GM12878 (cell line): ENCODE data around the gene MRS2. TPM values are rescaled to one million over a fixed set of nuclear protein-coding genes. Genes with fewer than 3 reads are reported as not detected.

ENCODE experiments used
- ATAC-seq: fragments of 200-7000 bp; cut with Tn5 transposase; 3 replicates; pipeline ENCODE4 v1.9.1; 2020; ENCODE audit warnings: mild to moderate bottlenecking, moderate library complexity
- BruUV-seq: library from RNA; stranded (reverse); fragments of 400-500 nt; replicated peaks from 2 replicates; lab custom pipeline; 2021; lab: Mats Ljungman, UMichigan
- CTCF ChIA-PET: fragments of 300-600 bp; sonication (Branson Sonifier 250); formaldehyde crosslinking; extraction: SDS; loops from one replicate; lab custom pipeline; 2021; ENCODE audit warnings: inconsistent platforms; lab: Yijun Ruan, JAX
- POLR2A ChIA-PET: fragments of 350-600 bp; formaldehyde crosslinking; extraction: SDS; loops from one replicate; lab custom pipeline; 2021; ENCODE audit warnings: inconsistent platforms; lab: Charles Lee
- RAD21 ChIA-PET: fragments of 300-600 bp; sonication (Branson Sonifier 250); formaldehyde crosslinking; loops from one replicate; lab custom pipeline; 2023; ENCODE audit warnings: antibody characterized with exemption; ENCODE audit not compliant: unreplicated experiment; lab: Charles Lee
- SMC1A ChIA-PET: fragments of 300-600 bp; sonication (Branson Sonifier 250); formaldehyde crosslinking; loops from one replicate; lab custom pipeline; 2023; ENCODE audit not compliant: unreplicated experiment, uncharacterized antibody; lab: Charles Lee
- DNase-seq: peaks from one replicate; pipeline ENCODE4 v3.0.0-alpha.2; 2011; ENCODE audit warnings: low read depth, low spot score
- FAIRE-seq: peaks from 3 replicates; lab custom pipeline; 2011; peaks lifted over from hg19 to GRCh38; lab: Jason Lieb, UNC
- H2AFZ ChIP-seq: 2 replicates; pipeline ENCODE4 v1.6.0; 2011; ENCODE audit warnings: low read depth, low read length, control low read depth; ENCODE audit not compliant: control insufficient read depth
- H3K27ac ChIP-seq: 2 replicates; pipeline ENCODE4 v1.5.1; 2011; ENCODE audit warnings: control low read depth; ENCODE audit not compliant: control insufficient read depth, insufficient read depth
- H3K27me3 ChIP-seq, 2 experiments: replicated peaks in 1 of 2; 2 replicates each; pipeline versions ENCODE4 v1.6.0 to v1.6.1; 2011; ENCODE audit warnings: low read length in 1 of 2; ENCODE audit not compliant: control insufficient read depth in 2 of 2, insufficient read depth in 2 of 2
- H3K36me3 ChIP-seq, 2 experiments: 2 replicates each; pipeline ENCODE4 v1.5.1; 2011; ENCODE audit warnings: low read length in 1 of 2; ENCODE audit not compliant: control insufficient read depth in 2 of 2, insufficient read depth in 2 of 2
- H3K4me1 ChIP-seq: 2 replicates; pipeline ENCODE4 v1.6.1; 2011; ENCODE audit warnings: mild to moderate bottlenecking, low read length, moderate library complexity, mixed read lengths; ENCODE audit not compliant: control insufficient read depth, insufficient read depth
- H3K4me2 ChIP-seq: 2 replicates; pipeline ENCODE4 v1.6.0; 2011; ENCODE audit warnings: control low read depth; ENCODE audit not compliant: control insufficient read depth, insufficient read depth
- H3K4me3 ChIP-seq: fragments of 200-600 bp; sonication (generic); 2 replicates; pipeline ENCODE4 v1.5.1; 2016
- H3K79me2 ChIP-seq: 2 replicates; pipeline ENCODE4 v1.6.0; 2011; ENCODE audit warnings: low read length; ENCODE audit not compliant: control insufficient read depth, insufficient read depth
- H3K9ac ChIP-seq: 2 replicates; pipeline ENCODE4 v1.8.0; 2011; ENCODE audit warnings: low read length, control low read depth, mixed read lengths; ENCODE audit not compliant: control insufficient read depth, insufficient read depth
- H3K9me3 ChIP-seq: replicated peaks from 3 replicates; pipeline ENCODE4 v1.5.1; 2011; ENCODE audit warnings: mild to moderate bottlenecking, low read length; ENCODE audit not compliant: control insufficient read depth, insufficient read depth
- H4K20me1 ChIP-seq: 2 replicates; pipeline ENCODE4 v1.6.0; 2011; ENCODE audit not compliant: control insufficient read depth, insufficient read depth
- ASH2L ChIP-seq: fragments of 300-600, 200-600 bp; sonication (generic); IDR thresholded peaks from 2 replicates; pipeline ENCODE4 v1.6.1; 2017; ENCODE audit warnings: low read depth, mild to moderate bottlenecking, borderline replicate concordance
- CREB1 ChIP-seq: IDR thresholded peaks from 2 replicates; pipeline ENCODE4 v1.6.1; 2012; ENCODE audit warnings: low read depth, mild to moderate bottlenecking, inconsistent platforms
- ESRRA ChIP-seq: IDR thresholded peaks from 2 replicates; pipeline ENCODE4 v1.6.1; 2012; ENCODE audit warnings: mild to moderate bottlenecking, low read length, improper control_type of control experiment
- FOS ChIP-seq: IDR thresholded peaks from 3 replicates; pipeline ENCODE4 v1.6.1; 2011; ENCODE audit warnings: borderline replicate concordance; ENCODE audit not compliant: insufficient read length; ENCODE audit errors: extremely low read depth
- FOXK2 ChIP-seq: fragments of 450-650 bp; IDR thresholded peaks from 2 replicates; pipeline ENCODE4 v1.6.1; 2017; ENCODE audit warnings: mild to moderate bottlenecking, moderate library complexity
- KAT2A ChIP-seq: conservative IDR thresholded peaks from 2 replicates; pipeline ENCODE4 v1.6.1; 2011; ENCODE audit warnings: low read depth, low read length; ENCODE audit not compliant: control insufficient read depth
- MEF2A ChIP-seq: IDR thresholded peaks from 2 replicates; pipeline ENCODE4 v1.6.1; 2011; ENCODE audit warnings: low read depth, mild to moderate bottlenecking, low read length, moderate library complexity; ENCODE audit not compliant: insufficient read depth
- MTA3 ChIP-seq: IDR thresholded peaks from 2 replicates; pipeline ENCODE4 v1.6.1; 2012; ENCODE audit warnings: low read length, inconsistent platforms, borderline replicate concordance
- SMAD5 ChIP-seq: IDR thresholded peaks from 2 replicates; pipeline ENCODE4 v1.6.1; 2016; ENCODE audit warnings: antibody characterized with exemption, low read depth
- SMC3 ChIP-seq: IDR thresholded peaks from 2 replicates; pipeline ENCODE4 v1.6.1; 2011; ENCODE audit warnings: low read length, improper control_type of control experiment, borderline replicate concordance
- STAT1 ChIP-seq: fragments of 450-650 bp; conservative IDR thresholded peaks from 2 replicates; pipeline ENCODE4 v1.6.1; 2014; ENCODE audit warnings: antibody characterized with exemption, mild to moderate bottlenecking
- TCF7 ChIP-seq: IDR thresholded peaks from 2 replicates; pipeline ENCODE4 v1.6.1; 2014; ENCODE audit warnings: antibody characterized with exemption, borderline replicate concordance
- ZBTB40 ChIP-seq: fragments of 450-650 bp; IDR thresholded peaks from 2 replicates; pipeline ENCODE4 v1.6.1; 2016; ENCODE audit warnings: mild to moderate bottlenecking, moderate library complexity, borderline replicate concordance
- ZNF207 ChIP-seq: fragments of 450-650 bp; IDR thresholded peaks from 2 replicates; pipeline ENCODE4 v1.6.1; 2014; ENCODE audit warnings: antibody characterized with exemption, mild to moderate bottlenecking, borderline replicate concordance
- ZSCAN29 ChIP-seq: fragments of 450-650 bp; IDR thresholded peaks from 2 replicates; pipeline ENCODE4 v1.6.1; 2017; ENCODE audit warnings: mild to moderate bottlenecking, moderate library complexity
- WGBS: methylation state at CpG from one replicate; pipeline ENCODE4 v1.1.6; 2016; ENCODE audit warnings: low lambda C conversion rate; ENCODE audit not compliant: insufficient replicate concordance, insufficient coverage; ENCODE audit errors: missing lambda C conversion rate; 5-methylcytosine and 5-hydroxymethylcytosine counted together
- in situ Hi-C: fragments of 300-500 bp; cut with MboI; formaldehyde crosslinking; loops from 9 replicates; pipeline ENCODE4 v1.14.3; 2018; ENCODE audit warnings: mixed read lengths
- intact Hi-C: fragments of 100-400 bp; cut with micrococcal nuclease; formaldehyde crosslinking; loops from one replicate; pipeline ENCODE4 v1.14.2; 2022; ENCODE audit not compliant: unreplicated experiment
- polyA plus RNA-seq, 11 experiments: library from polyadenylated mRNA; depleted of rRNA in 4 of 11; unstranded in 6 of 11; stranded (reverse) in 5 of 11; fragments of >200 nt; fragmentation: Nextera tagmentation in 4 of 11; fragmentation: Illumina TruSeq in 1 of 11; extraction: Ambion mirVana in 4 of 11; extraction: Trizol in 1 of 11; gene quantifications; 1 replicate in 1 of 11; 2 replicates in 10 of 11; pipeline versions ENCODE4 v1.2.1 to v1.2.3, GENCODE V29; 2011 to 2016; ENCODE audit warnings: inconsistent platforms in 2 of 11, missing spikeins in 2 of 11, low read depth in 1 of 11
- total RNA-seq, 4 experiments: library from RNA; depleted of rRNA in 3 of 4; stranded (reverse); fragments of >200 nt in 3 of 4; fragmentation: Illumina TruSeq in 1 of 4; extraction: Trizol in 1 of 4; gene quantifications; 2 replicates each; pipeline versions ENCODE4 v1.2.1 to v1.2.3, GENCODE V29; 2013 to 2021

The MRS2 gene
- total and polyA plus RNA-seq, 10 of the 15 experiments (the other 5 are each of a cell fraction or from before 2014, with no cell fraction given): 7.5 to 29.9 (median 24.2) TPM

DNA sequence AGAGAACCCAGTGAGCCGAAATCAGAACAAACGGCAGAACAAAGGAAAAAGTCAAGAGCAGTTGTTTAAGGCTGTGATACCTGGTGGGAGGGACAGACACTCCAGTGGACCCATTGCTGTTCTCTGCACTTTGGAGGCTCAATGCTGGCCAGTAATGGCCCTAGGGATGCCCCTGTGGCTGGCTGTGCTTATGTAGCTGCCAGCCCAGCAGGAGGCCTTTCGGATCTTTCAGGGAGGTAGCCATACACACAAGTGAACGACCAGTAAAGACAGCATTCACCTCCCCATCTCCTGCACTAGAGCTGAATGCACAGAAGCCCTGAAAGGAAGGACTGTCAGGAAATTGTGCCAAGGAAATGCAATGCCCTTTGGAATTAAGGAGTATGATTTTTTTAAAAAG is 52.3 kb downstream of the MRS2 start:
- Histone ChIP-seq H3K9ac (no peak overlapping the region), H3K36me3 (no peaks in the 10 kb centered on the region), H3K4me1 (no peaks in the 10 kb centered on the region), H4K20me1 (no peaks in the 10 kb centered on the region), H3K4me3 (no peak overlapping the region), H3K27ac (no peak overlapping the region), H2AFZ (no peak overlapping the region), H3K9me3 (no peaks in the 10 kb centered on the region), H3K27me3 (no peaks in the 10 kb centered on the region), H3K79me2 (no peaks in the 10 kb centered on the region), H3K4me2 (no peak overlapping the region)
- ChIA-PET CTCF (interaction anchor here (0.7 kb wide), 1 partner anchor 34 kb away, joined by 3 read pairs; no protein-coding TSS in a partner anchor), RAD21 (no interaction called here), SMC1A (no interaction called here), POLR2A (no interaction called here)
- intact Hi-C loops: no loop called here
- DNase-seq: no peak
- no peak for FAIRE-seq
- TF ChIP-seq FOS: no peak
- 75% methylated on average over 4 of the region's 4 CpGs for WGBS
- ATAC-seq: no peak
- BruUV-seq: no TSS peak
- in situ Hi-C loops: no loop called here

GRCh38 chr6:24458134-24458533 is 55.4 kb downstream of the MRS2 start:
- ChIA-PET RAD21 (no interaction called here), SMC1A (interaction anchor here (1.0 kb wide), 1 partner anchor 14 kb away, joined by 3 read pairs; no protein-coding TSS in a partner anchor), POLR2A (no interaction called here), CTCF (no interaction called here)
- no peak overlapping the region for H3K4me2 ChIP-seq
- no peaks in the 10 kb centered on the region for H3K27me3 ChIP-seq
- BruUV-seq: no TSS peak
- H3K79me2 ChIP-seq: no peaks in the 10 kb centered on the region
- no peak overlapping the region for H3K4me3 ChIP-seq
- WGBS: 63% methylated on average over 4 of the region's 4 CpGs
- H3K4me1 ChIP-seq: no peaks in the 10 kb centered on the region
- TF ChIP-seq FOXK2: no peak
- no peak for TF ChIP-seq STAT1
- no peak for TF ChIP-seq ESRRA
- no peak for TF ChIP-seq ZSCAN29
- TF ChIP-seq MTA3: no peak
- TF ChIP-seq ZNF207: no peak
- TF ChIP-seq SMC3: no peak
- no peak for TF ChIP-seq SMAD5
- TF ChIP-seq ASH2L: no peak
- TF ChIP-seq TCF7: no peak
- no peak for TF ChIP-seq MEF2A
- TF ChIP-seq ZBTB40: no peak
- no peak for TF ChIP-seq KAT2A
- no peak for TF ChIP-seq CREB1
- ATAC-seq (no peak), DNase-seq (no peak), FAIRE-seq (no peak)
- no peak overlapping the region for H3K27ac ChIP-seq
- H2AFZ ChIP-seq: no peak overlapping the region
- intact Hi-C loops (no loop called here), in situ Hi-C loops (no loop called here)
- no peak overlapping the region for H3K9ac ChIP-seq
- H3K9me3 ChIP-seq: no peaks in the 10 kb centered on the region
- H4K20me1 ChIP-seq: no peaks in the 10 kb centered on the region
- H3K36me3 ChIP-seq: no peaks in the 10 kb centered on the region
